ENCODE data around the gene CXCL12.

The CXCL12 gene

GRCh38 chr10:44369854-44370253 is 15.0 kb downstream of the CXCL12 start:
- no peak for TF ChIP-seq HDGF (IDR thresholded peaks at IDR 0.05; ENCODE audit: borderline replicate concordance)
- no peak for TF ChIP-seq ZNF384 (IDR thresholded peaks at IDR 0.05)
- no peak for TF ChIP-seq PKNOX1 (IDR thresholded peaks at IDR 0.05)
- TF ChIP-seq NFRKB (IDR thresholded peaks at IDR 0.05): no peak
- no peak for TF ChIP-seq L3MBTL2 (conservative IDR thresholded peaks at IDR 0.05)
- no peak for TF ChIP-seq BHLHE40 (IDR thresholded peaks at IDR 0.05; ENCODE audit: borderline replicate concordance)
- no peak for TF ChIP-seq CTBP1 (IDR thresholded peaks at IDR 0.05; ENCODE audit: borderline replicate concordance)
- no peak for DNase-seq (ENCODE audit: extremely low spot score)
- CTCF ChIA-PET: no interaction called here
- POLR2A ChIA-PET: no interaction called here

- POLR2A ChIA-PET: no interaction called here
- TF ChIP-seq HDGF (IDR thresholded peaks at IDR 0.05; ENCODE audit: borderline replicate concordance) (no peak), L3MBTL2 (conservative IDR thresholded peaks at IDR 0.05) (no peak), PKNOX1 (IDR thresholded peaks at IDR 0.05) (no peak), ELF4 (IDR thresholded peaks at IDR 0.05) (no peak), FOXA1 (IDR thresholded peaks at IDR 0.05) (no peak), LEF1 (IDR thresholded peaks at IDR 0.05; ENCODE audit: borderline replicate concordance) (no peak), SUZ12 (IDR thresholded peaks at IDR 0.05) (no peak), FOXK2 (IDR thresholded peaks at IDR 0.05) (no peak), CTBP1 (IDR thresholded peaks at IDR 0.05; ENCODE audit: borderline replicate concordance) (no peak), TARDBP (IDR thresholded peaks at IDR 0.05) (no peak), BHLHE40 (IDR thresholded peaks at IDR 0.05; ENCODE audit: borderline replicate concordance) (no peak), NFRKB (IDR thresholded peaks at IDR 0.05) (no peak)
- CTCF ChIA-PET: no interaction called here
- DNase-seq (ENCODE audit: extremely low spot score): no peak
Observed at GRCh38 chr10:44369296-44369695, 15.6 kb downstream of the CXCL12 start.

GRCh38 chr10:44368637-44369036 is 16.3 kb downstream of the CXCL12 start:
- no peak for TF ChIP-seq FOXM1 (IDR thresholded peaks at IDR 0.05; ENCODE audit: borderline replicate concordance)
- no peak for TF ChIP-seq SUZ12 (IDR thresholded peaks at IDR 0.05)
- no peak for TF ChIP-seq BHLHE40 (IDR thresholded peaks at IDR 0.05; ENCODE audit: borderline replicate concordance)
- no peak for TF ChIP-seq LEF1 (IDR thresholded peaks at IDR 0.05; ENCODE audit: borderline replicate concordance)
- TF ChIP-seq PKNOX1 (IDR thresholded peaks at IDR 0.05): no peak
- no peak for TF ChIP-seq FOXK2 (IDR thresholded peaks at IDR 0.05)
- no peak for TF ChIP-seq FOXA1 (IDR thresholded peaks at IDR 0.05)
- TF ChIP-seq SP1 (IDR thresholded peaks at IDR 0.05): no peak
- no peak for TF ChIP-seq ELF4 (IDR thresholded peaks at IDR 0.05)
- no peak for TF ChIP-seq ARNT (IDR thresholded peaks at IDR 0.05)
- no peak for TF ChIP-seq TARDBP (IDR thresholded peaks at IDR 0.05)
- no peak for TF ChIP-seq CTBP1 (IDR thresholded peaks at IDR 0.05; ENCODE audit: borderline replicate concordance)
- no peak for TF ChIP-seq ZNF384 (IDR thresholded peaks at IDR 0.05)
- TF ChIP-seq L3MBTL2 (conservative IDR thresholded peaks at IDR 0.05): no peak
- no peak for TF ChIP-seq HDGF (IDR thresholded peaks at IDR 0.05; ENCODE audit: borderline replicate concordance)
- TF ChIP-seq NFRKB (IDR thresholded peaks at IDR 0.05): no peak
- POLR2A ChIA-PET: no interaction called here
- CTCF ChIA-PET: no interaction called here
- DNase-seq (ENCODE audit: extremely low spot score): no peak

GRCh38 chr10:44366941-44367630 is 17.8 kb downstream of the CXCL12 start:
- CTCF ChIA-PET: no interaction called here
- POLR2A ChIA-PET: interaction anchor here (1.4 kb wide), 1 partner anchor 10 kb away, joined by 4 read pairs; no protein-coding TSS in a partner anchor
- no peak for TF ChIP-seq FOXK2 (IDR thresholded peaks at IDR 0.05)
- TF ChIP-seq SP1 (IDR thresholded peaks at IDR 0.05): no peak
- TF ChIP-seq L3MBTL2 (conservative IDR thresholded peaks at IDR 0.05): no peak
- TF ChIP-seq FOXA1 (IDR thresholded peaks at IDR 0.05): no peak
- TF ChIP-seq CTBP1 (IDR thresholded peaks at IDR 0.05; ENCODE audit: borderline replicate concordance): no peak
- no peak for TF ChIP-seq PKNOX1 (IDR thresholded peaks at IDR 0.05)
- TF ChIP-seq ELF4 (IDR thresholded peaks at IDR 0.05): no peak
- no peak for DNase-seq (ENCODE audit: extremely low spot score)

GRCh38 chr10:44364566-44364965 is 20.3 kb downstream of the CXCL12 start:
- ChIA-PET CTCF (no interaction called here), POLR2A (no interaction called here)
- TF ChIP-seq CTBP1 (IDR thresholded peaks at IDR 0.05; ENCODE audit: borderline replicate concordance) (no peak), HDGF (IDR thresholded peaks at IDR 0.05; ENCODE audit: borderline replicate concordance) (no peak), PKNOX1 (IDR thresholded peaks at IDR 0.05) (no peak), NFRKB (IDR thresholded peaks at IDR 0.05) (no peak), FOXK2 (IDR thresholded peaks at IDR 0.05) (no peak), ZNF384 (IDR thresholded peaks at IDR 0.05) (no peak), ELF4 (IDR thresholded peaks at IDR 0.05) (no peak), SUZ12 (IDR thresholded peaks at IDR 0.05) (no peak), BHLHE40 (IDR thresholded peaks at IDR 0.05; ENCODE audit: borderline replicate concordance) (no peak), SP1 (IDR thresholded peaks at IDR 0.05) (no peak), ARNT (IDR thresholded peaks at IDR 0.05) (no peak), LEF1 (IDR thresholded peaks at IDR 0.05; ENCODE audit: borderline replicate concordance) (no peak)
- no peak for DNase-seq (ENCODE audit: extremely low spot score)

All from HEK293T (cell line).